Testis (tissue), 5 donors: ENCODE data around the gene PIGL. TPM values are rescaled to one million over a fixed set of nuclear protein-coding genes. Genes with fewer than 3 reads are reported as not detected.
A peak's percentile ranks its signal among the peaks of the same experiment; 100 is the strongest.

Source experiments
- DNase-seq: peaks from one replicate; pipeline ENCODE4 v3.0.0-alpha.2; 2019
- H3K27ac ChIP-seq, 2 donors: fragments of 200-600 bp; sonication (generic); one replicate each; pipeline ENCODE4 v1.5.1; 2019
- H3K27me3 ChIP-seq: fragments of 200-600 bp; sonication (generic); one replicate; pipeline ENCODE4 v1.5.1; 2019
- H3K36me3 ChIP-seq: fragments of 200-600 bp; sonication (generic); one replicate; pipeline ENCODE4 v1.5.1; 2017; ENCODE audit warnings: low read depth; ENCODE audit errors: missing control alignments
- H3K4me1 ChIP-seq: fragments of 200-600 bp; sonication (generic); one replicate; pipeline ENCODE4 v1.5.1; 2019
- H3K4me3 ChIP-seq, 2 donors: fragments of 200-600 bp; sonication (generic); one replicate each; pipeline ENCODE4 v1.5.1; 2017 to 2019
- H3K9me3 ChIP-seq: fragments of 200-600 bp; sonication (generic); one replicate; pipeline ENCODE4 v1.5.1; 2017
- POLR2A ChIP-seq: fragments of 450-650 bp; IDR thresholded peaks from one replicate; pipeline ENCODE4 v1.6.1; 2017; ENCODE audit warnings: antibody characterized with exemption, mild to moderate bottlenecking, moderate library complexity
- WGBS, 2 donors: methylation state at CpG; one replicate each; pipeline ENCODE4 v1.1.5; 2018; 5-methylcytosine and 5-hydroxymethylcytosine counted together
- intact Hi-C: fragments of 100-400 bp; cut with DNase I; formaldehyde crosslinking; loops from one replicate; pipeline ENCODE4 v1.15.1; 2023; ENCODE audit warnings: low total_unique reads
- long read RNA-seq, 2 donors: transcript quantifications; one replicate each; lab custom pipeline, GENCODE V29; 2026
- polyA plus RNA-seq: library from polyadenylated mRNA; stranded (reverse); fragments of 350-450 nt; fragmentation: Illumina TruSeq; extraction: RNeasy Lipid Tissue Mini Kit (QIAGEN cat#74804); gene quantifications from one replicate; pipeline ENCODE4 v1.2.3, GENCODE V29; 2014; ENCODE audit warnings: low read depth, low replicate concordance; ENCODE audit not compliant: insufficient read depth
- total RNA-seq, 2 donors: library from RNA; depleted of rRNA; stranded (reverse); fragments of >200 nt; gene quantifications; one replicate each; pipeline ENCODE4 v1.2.3, GENCODE V29; 2016
- TF ChIP-seq, protein P1 (sequence below), 3 experiments: fragments of 450-650 bp in 2 of 3; fragments of 200-600 bp in 1 of 3; sonication (generic) in 1 of 3; IDR thresholded peaks; one replicate each; pipeline ENCODE4 v1.5.1; 2016 to 2019; ENCODE audit warnings: antibody characterized with exemption in 3 of 3, mild to moderate bottlenecking in 2 of 3, moderate library complexity in 1 of 3

The PIGL gene
- total RNA-seq (10 to 100 TPM; 74.1 to 93.9 TPM), polyA plus RNA-seq (31.3 TPM)
- long read RNA-seq, donor 1, partial matches to known transcripts: 14 of 59 reads
- long read RNA-seq, donor 1, other reads (novel, unspliced or antisense): 40 of 59 reads
- long read RNA-seq, donor 2, partial matches to known transcripts: 0 of 3 reads
- long read RNA-seq, donor 2, other reads (novel, unspliced or antisense): 0 of 3 reads

- Histone ChIP-seq H3K27ac (peak within 1 kb of the TSS; percentile 95 to 98), H3K27me3 (no peaks in the 10 kb centered on the region), H3K4me3 (peak within 1 kb of the TSS; percentile 96 to 99), H3K9me3 (no peaks in the 10 kb centered on the region), H3K36me3 (no peaks in the 10 kb centered on the region), H3K4me1 (peaks cover 15% of the 10 kb centered on the region)
- TF ChIP-seq POLR2A: no peak
- TF ChIP-seq, protein P1, sequence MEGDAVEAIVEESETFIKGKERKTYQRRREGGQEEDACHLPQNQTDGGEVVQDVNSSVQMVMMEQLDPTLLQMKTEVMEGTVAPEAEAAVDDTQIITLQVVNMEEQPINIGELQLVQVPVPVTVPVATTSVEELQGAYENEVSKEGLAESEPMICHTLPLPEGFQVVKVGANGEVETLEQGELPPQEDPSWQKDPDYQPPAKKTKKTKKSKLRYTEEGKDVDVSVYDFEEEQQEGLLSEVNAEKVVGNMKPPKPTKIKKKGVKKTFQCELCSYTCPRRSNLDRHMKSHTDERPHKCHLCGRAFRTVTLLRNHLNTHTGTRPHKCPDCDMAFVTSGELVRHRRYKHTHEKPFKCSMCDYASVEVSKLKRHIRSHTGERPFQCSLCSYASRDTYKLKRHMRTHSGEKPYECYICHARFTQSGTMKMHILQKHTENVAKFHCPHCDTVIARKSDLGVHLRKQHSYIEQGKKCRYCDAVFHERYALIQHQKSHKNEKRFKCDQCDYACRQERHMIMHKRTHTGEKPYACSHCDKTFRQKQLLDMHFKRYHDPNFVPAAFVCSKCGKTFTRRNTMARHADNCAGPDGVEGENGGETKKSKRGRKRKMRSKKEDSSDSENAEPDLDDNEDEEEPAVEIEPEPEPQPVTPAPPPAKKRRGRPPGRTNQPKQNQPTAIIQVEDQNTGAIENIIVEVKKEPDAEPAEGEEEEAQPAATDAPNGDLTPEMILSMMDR (IDR thresholded peaks at IDR 0.05): peak in 1 of 3 experiments; percentile 11
- WGBS, 2 donors: 0 to 1% methylated on average over 19 to 29 of the region's 29 CpGs
- DNase-seq: peak; percentile 92
- intact Hi-C loops: no loop called here
Observed at GRCh38 chr17:16217002-16217635, at the start of gene PIGL. TSS of gene PIGL (plus strand) at chr17:16217210. CDS start at chr17:16217227, 17 bp downstream.

DNA sequence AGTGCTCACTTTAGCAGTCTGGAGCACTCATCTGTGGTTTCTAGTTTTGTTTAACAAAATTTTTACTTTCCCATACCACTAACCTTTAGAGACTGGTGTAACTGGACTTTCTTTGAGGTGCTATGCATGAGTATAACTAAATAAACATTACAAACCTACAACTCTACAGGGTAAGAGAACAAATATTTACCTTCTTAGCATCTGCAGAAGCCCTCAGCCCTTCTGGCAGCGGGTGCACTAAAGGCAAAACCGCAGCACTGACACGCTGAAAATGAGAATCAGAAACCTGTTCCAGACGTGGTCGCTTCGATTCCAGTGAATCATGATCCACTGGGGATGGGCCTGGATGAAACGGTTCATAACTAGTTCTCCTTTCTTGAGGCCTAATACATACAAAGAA is 45.4 kb upstream of the PIGL start:
- no peak overlapping the region for H3K4me3 ChIP-seq
- no peaks in the 10 kb centered on the region for H3K4me1 ChIP-seq
- H3K36me3 ChIP-seq: no peaks in the 10 kb centered on the region
- no peak for DNase-seq
- 89 to 95% methylated on average over 7 of the region's 7 CpGs for WGBS, 2 donors
- H3K27me3 ChIP-seq: no peaks in the 10 kb centered on the region
- no peaks in the 10 kb centered on the region for H3K9me3 ChIP-seq
- intact Hi-C loops: no loop called here
- H3K27ac ChIP-seq: no peak overlapping the region
- TF ChIP-seq POLR2A: no peak
- TF ChIP-seq, protein P1 (IDR thresholded peaks at IDR 0.05): no peak

GRCh38 chr17:16178836-16179235 is 38.2 kb upstream of the PIGL start:
- WGBS, 2 donors: 93% methylated on average over 5 of the region's 5 CpGs
- DNase-seq: no peak
- H3K27ac ChIP-seq: no peak overlapping the region
- H3K27me3 ChIP-seq: no peaks in the 10 kb centered on the region
- no peak overlapping the region for H3K4me3 ChIP-seq
- TF ChIP-seq, protein P1 (IDR thresholded peaks at IDR 0.05): no peak
- no peak for TF ChIP-seq POLR2A
- no peaks in the 10 kb centered on the region for H3K4me1 ChIP-seq
- H3K36me3 ChIP-seq: no peaks in the 10 kb centered on the region
- no peaks in the 10 kb centered on the region for H3K9me3 ChIP-seq
- intact Hi-C loops: no loop called here

DNA sequence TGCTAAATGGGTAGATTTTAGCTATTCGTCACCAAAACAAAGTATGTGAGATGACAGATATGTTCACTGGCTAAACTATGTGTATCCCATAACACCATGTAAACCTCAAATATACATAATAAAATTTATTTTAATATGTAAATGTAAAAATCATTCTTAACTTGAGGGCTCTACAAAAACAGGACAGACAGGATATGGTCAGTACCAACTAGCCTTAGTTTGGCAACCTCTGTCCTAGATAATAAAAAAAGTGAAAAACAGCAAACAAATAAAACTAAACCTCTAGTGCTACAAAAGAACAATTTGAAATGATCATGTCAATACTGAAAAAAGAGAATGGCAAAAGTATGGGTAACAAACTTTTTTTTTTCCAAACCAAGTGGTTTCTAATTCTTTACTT is 35.4 kb upstream of the PIGL start:
- no peak for DNase-seq
- intact Hi-C loops: no loop called here
- H3K27ac ChIP-seq: no peak overlapping the region
- no peak for TF ChIP-seq POLR2A
- TF ChIP-seq, protein P1 (IDR thresholded peaks at IDR 0.05): no peak
- no peaks in the 10 kb centered on the region for H3K36me3 ChIP-seq
- H3K4me3 ChIP-seq: no peak overlapping the region
- H3K9me3 ChIP-seq: no peaks in the 10 kb centered on the region
- 67 to 70% methylated on average over 1 of the region's 1 CpG for WGBS, 2 donors
- H3K4me1 ChIP-seq: no peaks in the 10 kb centered on the region
- H3K27me3 ChIP-seq: no peaks in the 10 kb centered on the region
